Cardiac fibroblast (primary cell): Measurements from ENCODE around the gene CHMP1A.
"Not testable (repeated sequence)": the region's sequence is repeated elsewhere in the genome, so short reads cannot be mapped to it uniquely, and the experiment has no call there.

Experiments used
- DNase-seq, 2 donors: peaks; one replicate each; pipeline versions ENCODE4 v3.0.0 to v3.0.0-alpha.2; 2010; ENCODE audit warnings: low read depth in 2 of 2
- H3K4me3 ChIP-seq, 2 donors: replicated peaks in 1 of 2; 1 replicate in 1 of 2; 2 replicates in 1 of 2; pipeline ENCODE4 v1.5.1; 2011; ENCODE audit warnings: low read depth in 2 of 2, low read length in 2 of 2, mild to moderate bottlenecking in 2 of 2, moderate library complexity in 1 of 2
- CTCF ChIP-seq: IDR thresholded peaks from one replicate; pipeline ENCODE4 v1.5.1; 2011; ENCODE audit warnings: low read depth, mild to moderate bottlenecking, low read length, inconsistent platforms

CHMP1A gene

GRCh38 chr16:89695875-89696669 is 38.6 kb upstream of the CHMP1A start:
- no peak overlapping the region for H3K4me3 ChIP-seq
- no peak for TF ChIP-seq CTCF
- DNase-seq: no peak

GRCh38 chr16:89695086-89695874 is 37.8 kb upstream of the CHMP1A start:
- TF ChIP-seq CTCF: no peak
- no peak overlapping the region for H3K4me3 ChIP-seq
- DNase-seq: no peak

GRCh38 chr16:89694784-89695085 is 37.2 kb upstream of the CHMP1A start:
- H3K4me3 ChIP-seq, DNase-seq: not testable (repeated sequence)

- no peak for TF ChIP-seq CTCF
- H3K4me3 ChIP-seq: no peak overlapping the region
- DNase-seq: no peak
Measured at GRCh38 chr16:89693931-89694783, 36.6 kb upstream of the CHMP1A start.

- H3K4me3 ChIP-seq: no peak overlapping the region
- DNase-seq: no peak
- TF ChIP-seq CTCF: no peak
Measured at GRCh38 chr16:89693289-89693731, 35.8 kb upstream of the CHMP1A start.

- no peak overlapping the region for H3K4me3 ChIP-seq
- TF ChIP-seq CTCF: no peak
- no peak for DNase-seq
Measured at GRCh38 chr16:89691986-89692569, 34.6 kb upstream of the CHMP1A start.
